HepG2 (cell line): ENCODE measurements around the gene CLBA1.

ENCODE experiments used
- KDM2A ChIP-seq: sonication (generic); formaldehyde crosslinking; IDR thresholded peaks from 2 replicates; pipeline ENCODE4 v1.4.0; 2020; ENCODE audit warnings: low read depth, missing genetic modification reagents, borderline replicate concordance
- SAFB2 ChIP-seq: sonication (generic); formaldehyde crosslinking; IDR thresholded peaks from 2 replicates; pipeline ENCODE4 v1.5.1; 2020; ENCODE audit warnings: missing genetic modification reagents, low read depth, mild to moderate bottlenecking, borderline replicate concordance

DNA sequence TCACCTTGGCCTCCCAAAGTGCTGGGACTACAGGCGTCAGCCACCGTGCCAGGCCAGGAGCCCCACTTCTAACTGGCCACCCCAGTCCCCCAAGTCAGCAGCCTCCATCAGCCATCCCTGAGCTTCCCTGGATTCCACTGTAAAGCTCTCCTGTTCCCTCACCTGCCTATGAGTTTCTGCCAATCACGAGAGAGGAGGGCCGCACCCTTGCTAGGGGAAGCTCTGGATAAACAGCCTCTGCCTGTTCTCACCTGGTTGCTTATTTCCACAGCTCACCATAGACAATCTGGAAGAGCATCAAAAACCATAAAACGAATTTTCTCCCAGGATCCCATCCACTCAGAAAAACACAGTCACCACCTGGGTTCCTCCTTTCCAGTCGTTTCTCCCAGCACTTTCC, 30.3 kb downstream of the CLBA1 start:
- TF ChIP-seq SAFB2 (CRISPR knock-in tag) = no peak
- TF ChIP-seq KDM2A (CRISPR knock-in tag) = no peak
